ENCODE data around the gene SNAPC3. TPM values are rescaled to one million over a fixed set of nuclear protein-coding genes. Genes with fewer than 3 reads are reported as not detected.

The SNAPC3 gene
- polyA plus RNA-seq, 1 experiment = 12.5 TPM

DNA sequence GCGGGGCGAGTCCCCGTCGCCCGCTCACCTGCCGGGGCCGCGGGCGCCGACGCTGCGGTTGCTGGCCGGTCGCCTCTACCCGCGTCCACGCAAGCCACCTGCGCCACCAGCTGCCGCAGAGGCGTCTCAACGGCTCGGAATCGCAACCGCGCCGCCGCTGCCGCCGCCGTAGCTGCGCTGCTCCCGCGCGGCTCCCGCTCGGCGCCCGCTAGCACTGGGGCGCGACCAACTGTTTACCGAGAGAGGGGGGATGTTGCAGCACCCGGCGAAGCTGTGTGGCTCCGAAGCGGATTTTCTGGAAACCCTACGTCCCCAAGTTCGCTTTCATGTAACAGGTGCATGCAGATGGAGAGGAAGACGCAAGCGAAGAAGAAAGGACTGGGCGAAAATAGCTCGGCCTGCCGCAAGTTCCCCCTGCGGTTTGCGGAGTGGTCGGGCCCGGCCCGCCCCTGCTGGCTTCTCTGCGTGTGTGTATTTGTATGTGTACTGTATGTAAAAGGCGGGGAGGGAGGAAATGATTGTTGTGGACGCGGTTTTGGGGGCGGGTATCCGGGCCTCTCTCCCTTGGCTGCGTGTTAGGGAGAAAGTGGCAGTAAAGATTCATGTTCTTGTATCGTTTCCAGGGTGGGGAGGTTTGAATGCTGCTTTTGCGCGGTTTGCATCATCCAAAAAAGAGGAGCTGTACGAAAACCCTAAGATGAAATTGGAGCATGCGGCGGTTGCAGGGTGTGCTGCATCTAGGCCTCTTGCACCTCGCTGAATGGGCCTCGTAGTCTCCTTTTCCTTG lies 88.3 kb downstream of the SNAPC3 start, which contains the start of gene PSIP1:
PSIP1 (minus strand) TSS at position 182 of the 787 bp plus-strand sequence. CDS start 782 bp downstream, outside the sequence.
- POLR2A ChIA-PET = no interaction called here
- TF ChIP-seq, protein P1, sequence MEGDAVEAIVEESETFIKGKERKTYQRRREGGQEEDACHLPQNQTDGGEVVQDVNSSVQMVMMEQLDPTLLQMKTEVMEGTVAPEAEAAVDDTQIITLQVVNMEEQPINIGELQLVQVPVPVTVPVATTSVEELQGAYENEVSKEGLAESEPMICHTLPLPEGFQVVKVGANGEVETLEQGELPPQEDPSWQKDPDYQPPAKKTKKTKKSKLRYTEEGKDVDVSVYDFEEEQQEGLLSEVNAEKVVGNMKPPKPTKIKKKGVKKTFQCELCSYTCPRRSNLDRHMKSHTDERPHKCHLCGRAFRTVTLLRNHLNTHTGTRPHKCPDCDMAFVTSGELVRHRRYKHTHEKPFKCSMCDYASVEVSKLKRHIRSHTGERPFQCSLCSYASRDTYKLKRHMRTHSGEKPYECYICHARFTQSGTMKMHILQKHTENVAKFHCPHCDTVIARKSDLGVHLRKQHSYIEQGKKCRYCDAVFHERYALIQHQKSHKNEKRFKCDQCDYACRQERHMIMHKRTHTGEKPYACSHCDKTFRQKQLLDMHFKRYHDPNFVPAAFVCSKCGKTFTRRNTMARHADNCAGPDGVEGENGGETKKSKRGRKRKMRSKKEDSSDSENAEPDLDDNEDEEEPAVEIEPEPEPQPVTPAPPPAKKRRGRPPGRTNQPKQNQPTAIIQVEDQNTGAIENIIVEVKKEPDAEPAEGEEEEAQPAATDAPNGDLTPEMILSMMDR (IDR thresholded peaks at IDR 0.05; ENCODE audit: insufficient read depth, low read depth, low read length) = no peak
- peak; percentile 28 for DNase-seq (ENCODE audit: low read depth)
- Histone ChIP-seq H3K36me3 (ENCODE audit: control insufficient read depth, insufficient read depth, low read length) (peaks cover 2% of the 10 kb centered on the region; the same call in 1 of the 2 replicates), H3K27me3 (ENCODE audit: control insufficient read depth, insufficient read depth, low read length) (no peaks in the 10 kb centered on the region), H3K4me3 (ENCODE audit: low read depth, low read length) (peak within 1 kb of the TSS; percentile 99)
- CTCF ChIA-PET = interaction anchor here (0.6 to 1.4 kb wide), 4 partner anchors 12 to 42 kb away, joined by 3 to 5 read pairs (median 4); partner anchors contain the start of gene CCDC171

Small RNA genes lying within 50 kb of the gene (small RNA-seq; reads per million reads assigned to genes)
- gene RNU6-319P (ENCODE audit: insufficient read length, low read depth, low replicate concordance) = not detected

Other genes starting within 250 kb of the SNAPC3 start
- 5.1 and 9.2 TPM in 2 replicates for gene TTC39B, start 115.7 kb upstream of the SNAPC3 start, polyA plus RNA-seq (2011; rRNA removed)
- 10.2 and 28.1 TPM in 2 replicates for gene PSIP1, start 88.1 kb downstream of the SNAPC3 start, polyA plus RNA-seq (2011; rRNA removed)
- gene CCDC171, start 130.2 kb downstream of the SNAPC3 start, polyA plus RNA-seq (2011; rRNA removed) = 0.39 and 0.54 TPM in 2 replicates

All from BJ (cell line).